A673 (cell line): ENCODE results near the gene SYT8.

Experiments
- CTCF ChIP-seq: fragments of 300-800, 200-600 bp; sonication (generic); conservative IDR thresholded peaks from 2 replicates; pipeline ENCODE4 v1.5.1; 2017; ENCODE audit warnings: low read depth, mild to moderate bottlenecking, antibody characterized with exemption, low read length, moderate library complexity, mixed read lengths
- EZH2 ChIP-seq: fragments of 200-600 bp; sonication (generic); IDR thresholded peaks from 2 replicates; pipeline ENCODE4 v1.6.1; 2017; ENCODE audit warnings: borderline replicate concordance, low read depth, mild to moderate bottlenecking, mixed read lengths, antibody characterized with exemption, low read length; ENCODE audit not compliant: poor library complexity, severe bottlenecking

GRCh38 chr11:1870721-1871466 lies 36.1 kb downstream of the SYT8 start:
- TF ChIP-seq EZH2, result peak; percentile 61
- no peak for TF ChIP-seq CTCF
